GM12892 (cell line): ENCODE measurements around the gene GADD45A.

Experiments
- POLR2A ChIP-seq: IDR thresholded peaks from 2 replicates; pipeline ENCODE4 v1.6.1; 2011; ENCODE audit warnings: low read depth, low read length, control low read depth
- POLR2AphosphoS5 ChIP-seq: IDR thresholded peaks from 2 replicates; pipeline ENCODE4 v1.6.1; 2011; ENCODE audit warnings: low read depth, low read length, control low read depth
- TAF1 ChIP-seq: IDR thresholded peaks from 2 replicates; pipeline ENCODE4 v1.6.1; 2011; ENCODE audit warnings: low read depth, mild to moderate bottlenecking, control low read depth, low read length, borderline replicate concordance

- TF ChIP-seq POLR2A (no peak), TAF1 (no peak), POLR2AphosphoS5 (no peak)
These were observed 31.8 kb downstream of the GADD45A start for GRCh38 chr1:67716800-67717199.
